ENCODE data around the gene DPH5.

DPH5 gene

DNA sequence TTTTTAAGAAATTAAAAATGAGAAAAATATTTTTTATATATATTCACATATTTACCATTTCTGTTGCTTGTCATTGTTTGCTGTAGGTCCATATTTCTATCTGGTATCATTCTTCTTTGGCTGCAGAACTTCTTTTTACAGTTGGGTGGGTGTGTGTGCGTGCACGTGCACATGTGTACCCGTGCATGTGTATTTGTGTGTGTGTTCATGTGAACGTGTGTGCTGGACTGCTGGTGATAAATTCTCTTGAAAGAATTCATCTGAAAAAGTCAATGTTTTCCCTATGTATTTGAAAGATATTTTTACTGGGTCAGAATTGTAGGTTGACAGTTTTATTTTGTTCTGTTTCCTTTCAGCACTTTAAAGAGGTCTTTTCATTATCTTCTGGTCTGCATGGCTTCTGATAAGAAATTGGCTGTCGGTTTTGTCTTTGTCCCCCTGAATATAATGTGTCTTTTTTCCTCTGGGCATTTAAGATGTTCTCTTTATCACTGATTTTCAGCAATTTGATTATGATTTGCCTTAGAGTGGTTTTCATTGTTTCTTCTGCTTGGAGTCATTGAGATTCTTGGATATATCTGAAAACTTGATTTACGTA lies 34.5 kb upstream of the DPH5 start:
- Histone ChIP-seq H3F3A (ENCODE audit: low read depth) (no peaks in the 10 kb centered on the region), H3K4me3 (ENCODE audit: low read length, poor library complexity, severe bottlenecking) (no peak overlapping the region), H3K36me3 (ENCODE audit: insufficient read depth, low read length) (no peaks in the 10 kb centered on the region), H4K20me1 (ENCODE audit: insufficient read depth, low read length, poor library complexity, severe bottlenecking) (no peaks in the 10 kb centered on the region), H3K27me3 (ENCODE audit: insufficient read depth, low read length, poor library complexity, severe bottlenecking) (no peaks in the 10 kb centered on the region), H3K4me1 (ENCODE audit: insufficient read depth, low read length, poor library complexity, severe bottlenecking) (no peaks in the 10 kb centered on the region), H3K9ac (ENCODE audit: low read depth, low read length, poor library complexity, severe bottlenecking) (no peak overlapping the region), H3K4me2 (ENCODE audit: low read depth, low read length, poor library complexity, severe bottlenecking) (no peak overlapping the region), H2AFZ (ENCODE audit: low read length) (no peak overlapping the region), H3K9me2 (replicated peaks; ENCODE audit: low read depth, low read length) (no peaks in the 10 kb centered on the region), H3K9me3 (ENCODE audit: insufficient read depth, low read depth, low read length) (no peaks in the 10 kb centered on the region), H3K79me2 (ENCODE audit: insufficient read depth, low read length) (no peaks in the 10 kb centered on the region)
- TF ChIP-seq, protein P1, sequence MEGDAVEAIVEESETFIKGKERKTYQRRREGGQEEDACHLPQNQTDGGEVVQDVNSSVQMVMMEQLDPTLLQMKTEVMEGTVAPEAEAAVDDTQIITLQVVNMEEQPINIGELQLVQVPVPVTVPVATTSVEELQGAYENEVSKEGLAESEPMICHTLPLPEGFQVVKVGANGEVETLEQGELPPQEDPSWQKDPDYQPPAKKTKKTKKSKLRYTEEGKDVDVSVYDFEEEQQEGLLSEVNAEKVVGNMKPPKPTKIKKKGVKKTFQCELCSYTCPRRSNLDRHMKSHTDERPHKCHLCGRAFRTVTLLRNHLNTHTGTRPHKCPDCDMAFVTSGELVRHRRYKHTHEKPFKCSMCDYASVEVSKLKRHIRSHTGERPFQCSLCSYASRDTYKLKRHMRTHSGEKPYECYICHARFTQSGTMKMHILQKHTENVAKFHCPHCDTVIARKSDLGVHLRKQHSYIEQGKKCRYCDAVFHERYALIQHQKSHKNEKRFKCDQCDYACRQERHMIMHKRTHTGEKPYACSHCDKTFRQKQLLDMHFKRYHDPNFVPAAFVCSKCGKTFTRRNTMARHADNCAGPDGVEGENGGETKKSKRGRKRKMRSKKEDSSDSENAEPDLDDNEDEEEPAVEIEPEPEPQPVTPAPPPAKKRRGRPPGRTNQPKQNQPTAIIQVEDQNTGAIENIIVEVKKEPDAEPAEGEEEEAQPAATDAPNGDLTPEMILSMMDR (conservative IDR thresholded peaks at IDR 0.05; ENCODE audit: low read length), result no peak
- TF ChIP-seq EZH2phosphoT487 (IDR thresholded peaks at IDR 0.05; ENCODE audit: borderline replicate concordance), result no peak

DNA sequence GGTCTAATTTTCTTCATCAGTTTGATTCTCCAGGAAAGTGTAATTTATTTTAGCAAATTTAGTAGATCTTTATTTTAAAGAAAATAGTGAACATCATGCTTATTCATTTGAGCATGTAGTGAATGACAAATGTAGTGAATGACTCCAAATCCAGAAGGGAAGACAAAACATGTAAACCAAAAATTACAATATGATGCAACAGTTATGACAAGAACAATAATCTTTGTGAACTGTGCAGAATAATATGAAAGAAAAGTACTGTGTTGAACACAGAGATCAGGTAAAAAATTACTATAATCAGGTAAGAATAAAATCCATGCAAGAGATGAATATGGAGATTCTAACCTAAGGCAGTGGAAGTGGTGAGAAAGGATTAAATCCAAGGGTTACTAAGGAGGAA lies 30.0 kb upstream of the DPH5 start:
- Histone ChIP-seq H3K27me3 (ENCODE audit: insufficient read depth, low read length, poor library complexity, severe bottlenecking) (no peaks in the 10 kb centered on the region), H2AFZ (ENCODE audit: low read length) (no peak overlapping the region), H3K9me2 (replicated peaks; ENCODE audit: low read depth, low read length) (no peaks in the 10 kb centered on the region), H3K4me3 (ENCODE audit: low read length, poor library complexity, severe bottlenecking) (no peak overlapping the region), H4K20me1 (ENCODE audit: insufficient read depth, low read length, poor library complexity, severe bottlenecking) (no peaks in the 10 kb centered on the region), H3K4me2 (ENCODE audit: low read depth, low read length, poor library complexity, severe bottlenecking) (no peak overlapping the region), H3K9me3 (ENCODE audit: insufficient read depth, low read depth, low read length) (no peaks in the 10 kb centered on the region), H3K36me3 (ENCODE audit: insufficient read depth, low read length) (no peaks in the 10 kb centered on the region), H3K9ac (ENCODE audit: low read depth, low read length, poor library complexity, severe bottlenecking) (no peak overlapping the region), H3K79me2 (ENCODE audit: insufficient read depth, low read length) (no peaks in the 10 kb centered on the region), H3K4me1 (ENCODE audit: insufficient read depth, low read length, poor library complexity, severe bottlenecking) (no peaks in the 10 kb centered on the region), H3F3A (ENCODE audit: low read depth) (no peaks in the 10 kb centered on the region)
- TF ChIP-seq, protein P1 (conservative IDR thresholded peaks at IDR 0.05; ENCODE audit: low read length), result no peak
- no peak for TF ChIP-seq EZH2phosphoT487 (IDR thresholded peaks at IDR 0.05; ENCODE audit: borderline replicate concordance)

- no peak overlapping the region for H3K4me3 ChIP-seq (ENCODE audit: low read length, poor library complexity, severe bottlenecking)
- H3K79me2 ChIP-seq (ENCODE audit: insufficient read depth, low read length), result no peaks in the 10 kb centered on the region
- H3K27me3 ChIP-seq (ENCODE audit: insufficient read depth, low read length, poor library complexity, severe bottlenecking), result no peaks in the 10 kb centered on the region
- no peak overlapping the region for H3K9ac ChIP-seq (ENCODE audit: low read depth, low read length, poor library complexity, severe bottlenecking)
- H3K36me3 ChIP-seq (ENCODE audit: insufficient read depth, low read length), result no peaks in the 10 kb centered on the region
- no peaks in the 10 kb centered on the region for H3F3A ChIP-seq (ENCODE audit: low read depth)
- H3K4me1 ChIP-seq (ENCODE audit: insufficient read depth, low read length, poor library complexity, severe bottlenecking), result no peaks in the 10 kb centered on the region
- no peaks in the 10 kb centered on the region for H3K9me2 ChIP-seq (replicated peaks; ENCODE audit: low read depth, low read length)
- TF ChIP-seq, protein P1 (conservative IDR thresholded peaks at IDR 0.05; ENCODE audit: low read length), result no peak
- no peak for TF ChIP-seq EZH2phosphoT487 (IDR thresholded peaks at IDR 0.05; ENCODE audit: borderline replicate concordance)
- no peak overlapping the region for H3K4me2 ChIP-seq (ENCODE audit: low read depth, low read length, poor library complexity, severe bottlenecking)
- H2AFZ ChIP-seq (ENCODE audit: low read length), result no peak overlapping the region
- no peaks in the 10 kb centered on the region for H3K9me3 ChIP-seq (ENCODE audit: insufficient read depth, low read depth, low read length)
- no peaks in the 10 kb centered on the region for H4K20me1 ChIP-seq (ENCODE audit: insufficient read depth, low read length, poor library complexity, severe bottlenecking)
These were observed 26.4 kb upstream of the DPH5 start for GRCh38 chr1:101051688-101052638.
